Liver (tissue), 9 donors: Measurements from ENCODE around the gene MOGAT2. TPM values are rescaled to one million over a fixed set of nuclear protein-coding genes. Genes with fewer than 3 reads are reported as not detected.

Experiments
- DNase-seq: peaks from one replicate; pipeline ENCODE4 v3.0.0-alpha.2; 2017; ENCODE audit warnings: low spot score
- H3K27ac ChIP-seq, 2 donors: one replicate each; pipeline ENCODE4 v1.7.0; 2013; ENCODE audit warnings: inconsistent platforms in 2 of 2, low read length in 2 of 2, control low read depth in 1 of 2, low read depth in 1 of 2, mild to moderate bottlenecking in 1 of 2
- H3K27me3 ChIP-seq, 4 donors: one replicate each; pipeline versions ENCODE4 v1.6.1 to v1.7.0; 2013; ENCODE audit warnings: low read length in 3 of 4, inconsistent platforms in 1 of 4, mild to moderate bottlenecking in 1 of 4, moderate library complexity in 1 of 4; ENCODE audit not compliant: control insufficient read depth in 4 of 4, insufficient read depth in 4 of 4
- H3K36me3 ChIP-seq, 4 donors: one replicate each; pipeline versions ENCODE4 v1.6.1 to v1.7.0; 2013; ENCODE audit warnings: low read length in 3 of 4, mild to moderate bottlenecking in 3 of 4, low read depth in 1 of 4, moderate library complexity in 1 of 4; ENCODE audit not compliant: control insufficient read depth in 4 of 4, insufficient read depth in 3 of 4
- H3K4me1 ChIP-seq, 4 donors: one replicate each; pipeline versions ENCODE4 v1.6.1 to v1.7.0; 2013; ENCODE audit warnings: low read length in 3 of 4, mild to moderate bottlenecking in 3 of 4, moderate library complexity in 1 of 4; ENCODE audit not compliant: control insufficient read depth in 4 of 4, insufficient read depth in 4 of 4
- H3K4me3 ChIP-seq, 3 donors: one replicate each; pipeline versions ENCODE4 v1.6.1 to v1.7.0; 2013; ENCODE audit warnings: low read length in 3 of 3, control low read depth in 1 of 3, low read depth in 1 of 3, mild to moderate bottlenecking in 1 of 3
- H3K9ac ChIP-seq, 2 donors: one replicate each; pipeline ENCODE4 v1.7.0; 2013; ENCODE audit warnings: low read length in 2 of 2, mild to moderate bottlenecking in 2 of 2, moderate library complexity in 2 of 2, control low read depth in 1 of 2, low read depth in 1 of 2
- H3K9me3 ChIP-seq, 4 donors: one replicate each; pipeline versions ENCODE4 v1.6.1 to v1.7.0; 2013; ENCODE audit warnings: low read length in 3 of 4; ENCODE audit not compliant: control insufficient read depth in 4 of 4
- ATF3 ChIP-seq: IDR thresholded peaks from 2 replicates; pipeline ENCODE4 v1.6.1; 2016; ENCODE audit warnings: antibody characterized with exemption
- CTCF ChIP-seq: fragments of 150-350 bp; IDR thresholded peaks from 2 replicates; pipeline ENCODE4 v1.5.1; 2017; ENCODE audit warnings: improper control_type of control experiment, low read depth, low read length; ENCODE audit not compliant: missing input control
- EGR1 ChIP-seq, 2 donors: IDR thresholded peaks; 2 replicates each; pipeline ENCODE4 v1.6.1; 2016 to 2018; ENCODE audit warnings: antibody characterized with exemption in 2 of 2, low read depth in 2 of 2
- FOXA1 ChIP-seq: IDR thresholded peaks from 2 replicates; pipeline ENCODE4 v1.6.1; 2016; ENCODE audit warnings: antibody characterized with exemption
- FOXA2 ChIP-seq: IDR thresholded peaks from 2 replicates; pipeline ENCODE4 v1.6.1; 2016; ENCODE audit warnings: antibody characterized with exemption
- GABPA ChIP-seq, 2 donors: IDR thresholded peaks in 1 of 2; conservative IDR thresholded peaks in 1 of 2; 2 replicates each; pipeline ENCODE4 v1.6.1; 2016; ENCODE audit warnings: antibody characterized with exemption in 2 of 2, mild to moderate bottlenecking in 1 of 2, moderate library complexity in 1 of 2
- HNF4A ChIP-seq, 2 donors: conservative IDR thresholded peaks; 2 replicates each; pipeline ENCODE4 v1.6.1; 2016; ENCODE audit warnings: antibody characterized with exemption in 2 of 2, mild to moderate bottlenecking in 2 of 2
- HNF4G ChIP-seq: IDR thresholded peaks from 2 replicates; pipeline ENCODE4 v1.6.1; 2016; ENCODE audit warnings: antibody characterized with exemption
- NR2F2 ChIP-seq: IDR thresholded peaks from 2 replicates; pipeline ENCODE4 v1.6.1; 2016; ENCODE audit warnings: antibody characterized with exemption
- RAD21 ChIP-seq, 2 donors: IDR thresholded peaks; 2 replicates each; pipeline ENCODE4 v1.6.1; 2016; ENCODE audit warnings: antibody characterized with exemption in 2 of 2, mild to moderate bottlenecking in 2 of 2
- REST ChIP-seq: IDR thresholded peaks from 2 replicates; pipeline ENCODE4 v1.6.1; 2016; ENCODE audit warnings: antibody characterized with exemption, mild to moderate bottlenecking
- RXRA ChIP-seq, 2 donors: IDR thresholded peaks; 2 replicates each; pipeline ENCODE4 v1.6.1; 2017 to 2018; ENCODE audit warnings: antibody characterized with exemption in 2 of 2, mild to moderate bottlenecking in 1 of 2
- SP1 ChIP-seq: IDR thresholded peaks from 2 replicates; pipeline ENCODE4 v1.6.1; 2018; ENCODE audit warnings: antibody characterized with exemption, mild to moderate bottlenecking
- YY1 ChIP-seq: IDR thresholded peaks from 2 replicates; pipeline ENCODE4 v1.6.1; 2016; ENCODE audit warnings: antibody characterized with exemption, mild to moderate bottlenecking
- WGBS: extraction: QIAGEN DNeasy Blood & Tissue Kit; methylation state at CpG from one replicate; pipeline ENCODE4 v1.1.7; 2013; 5-methylcytosine and 5-hydroxymethylcytosine counted together
- polyA plus RNA-seq, 2 donors: library from polyadenylated mRNA; stranded (reverse) in 1 of 2; unstranded in 1 of 2; fragments of 200-250 nt in 1 of 2; fragments of >200 nt in 1 of 2; fragmentation: Nextera tagmentation in 1 of 2; extraction: Ambion mirVana in 1 of 2; gene quantifications; one replicate each; pipeline versions ENCODE4 v1.2.1 to v1.2.3, GENCODE V29; 2013 to 2015
- total RNA-seq, 2 donors: library from RNA; depleted of rRNA; stranded (reverse); fragments of >200 nt; gene quantifications; one replicate each; pipeline ENCODE4 v1.2.3, GENCODE V29; 2014
- donor health status: healthy.
- donor health status: healthy.
- donor health status: healthy.
- donor health status: healthy.
- donor health status: healthy.

Gene MOGAT2
- total and polyA plus RNA-seq, 4 donors: 1.0 to 92.4 (median 37.6) TPM

GRCh38 chr11:75706260-75706729, 11.3 kb upstream of the MOGAT2 start:
- H3K9me3 ChIP-seq: no peaks in the 10 kb centered on the region
- 4% methylated on average over 17 of the region's 17 CpGs for WGBS
- TF ChIP-seq NR2F2: no peak
- no peak for TF ChIP-seq EGR1 (IDR thresholded peaks at IDR 0.05; ENCODE audit: low read depth in 2 of 2)
- TF ChIP-seq GABPA (IDR thresholded peaks at IDR 0.05 in 1 of 2, conservative IDR thresholded peaks at IDR 0.05 in 1 of 2): no peak
- no peak for TF ChIP-seq SP1
- no peak for TF ChIP-seq YY1
- peak; percentile 91 for TF ChIP-seq CTCF
- peak in 1 of 2 donors; percentile 8 for TF ChIP-seq RXRA (IDR thresholded peaks at IDR 0.05)
- peak; percentile 14 for TF ChIP-seq FOXA1
- peak; percentile 31 to 48 for TF ChIP-seq HNF4A (conservative IDR thresholded peaks at IDR 0.05)
- TF ChIP-seq HNF4G: peak; percentile 9
- no peak for TF ChIP-seq ATF3
- no peak for TF ChIP-seq FOXA2
- TF ChIP-seq RAD21 (IDR thresholded peaks at IDR 0.05): peak; percentile 92 to 96
- no peak for TF ChIP-seq REST
- no peak overlapping the region for H3K4me3 ChIP-seq
- peaks cover 0 to 6% (median 3%) of the 10 kb centered on the region in 4 donors for H3K4me1 ChIP-seq
- H3K36me3 ChIP-seq: no peaks in the 10 kb centered on the region
- H3K27me3 ChIP-seq: no peaks in the 10 kb centered on the region
- no peak overlapping the region for H3K9ac ChIP-seq
- no peak overlapping the region for H3K27ac ChIP-seq
- peak; percentile 79 for DNase-seq

GRCh38 chr11:75714211-75714610, 3.4 kb upstream of the MOGAT2 start:
- Histone ChIP-seq H3K36me3 (no peaks in the 10 kb centered on the region), H3K9me3 (no peaks in the 10 kb centered on the region), H3K9ac (no peak overlapping the region), H3K27me3 (no peaks in the 10 kb centered on the region), H3K4me1 (peaks cover 8 to 22% (median 17%) of the 10 kb centered on the region in 4 donors), H3K4me3 (no peak overlapping the region), H3K27ac (no peak overlapping the region)
- no peak for TF ChIP-seq EGR1 (IDR thresholded peaks at IDR 0.05; ENCODE audit: low read depth in 2 of 2)
- TF ChIP-seq RAD21 (IDR thresholded peaks at IDR 0.05): no peak
- no peak for DNase-seq
- 83% methylated on average over 9 of the region's 9 CpGs for WGBS
